Stimulated activated CD4-positive, alpha-beta T cell treated with anti-CD3 and anti-CD28 coated beads, Interleukin-1b, Interleukin-23, amount 100 ng/mL, for 24 hours (primary cell): Measurements from ENCODE around the gene OPCML.

Experiments used
- DNase-seq, 4 experiments: peaks; one replicate each; pipeline ENCODE4 v3.0.0-alpha.2; 2020; ENCODE audit warnings: low read depth in 4 of 4, low spot score in 1 of 4

Gene OPCML

DNA sequence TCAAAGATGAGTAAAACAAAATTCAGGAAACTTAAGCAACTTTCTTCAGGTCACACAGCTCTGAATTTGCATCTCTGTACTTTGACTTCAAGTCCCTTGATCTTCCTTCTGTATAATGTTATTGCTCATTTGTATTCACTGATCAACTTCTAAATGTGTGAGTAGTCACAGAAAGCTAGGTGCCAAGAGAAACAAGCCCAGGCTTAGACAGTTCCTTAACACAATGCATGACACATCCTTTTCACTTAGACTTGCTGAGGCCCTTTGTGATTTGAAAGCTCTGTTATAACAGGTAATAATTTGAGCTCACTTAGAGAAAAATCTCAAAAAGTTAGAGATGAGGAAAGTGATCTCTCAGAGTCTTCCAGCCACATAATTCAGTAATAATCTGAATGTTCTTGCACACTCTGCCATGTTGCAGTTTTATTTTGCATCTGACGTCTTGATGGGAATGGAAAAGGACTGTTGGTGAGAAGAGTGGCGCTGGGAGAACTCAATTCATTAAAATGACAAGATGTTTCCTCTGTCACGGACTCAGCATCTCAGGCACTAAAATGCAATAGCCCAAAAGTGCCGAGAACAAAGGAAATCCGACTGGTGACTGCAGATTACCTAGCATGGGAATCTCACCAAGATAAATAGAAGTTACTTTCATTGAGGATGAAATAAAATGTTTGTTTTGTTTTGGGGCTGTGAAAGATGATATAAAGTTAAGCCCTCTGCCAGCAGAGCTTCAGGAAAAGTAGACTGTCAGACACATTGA lies 665.3 kb downstream of the OPCML start:
- DNase-seq, result no peak

- DNase-seq, result no peak
These were observed 666.7 kb downstream of the OPCML start for GRCh38 chr11:132865623-132866022.

DNA sequence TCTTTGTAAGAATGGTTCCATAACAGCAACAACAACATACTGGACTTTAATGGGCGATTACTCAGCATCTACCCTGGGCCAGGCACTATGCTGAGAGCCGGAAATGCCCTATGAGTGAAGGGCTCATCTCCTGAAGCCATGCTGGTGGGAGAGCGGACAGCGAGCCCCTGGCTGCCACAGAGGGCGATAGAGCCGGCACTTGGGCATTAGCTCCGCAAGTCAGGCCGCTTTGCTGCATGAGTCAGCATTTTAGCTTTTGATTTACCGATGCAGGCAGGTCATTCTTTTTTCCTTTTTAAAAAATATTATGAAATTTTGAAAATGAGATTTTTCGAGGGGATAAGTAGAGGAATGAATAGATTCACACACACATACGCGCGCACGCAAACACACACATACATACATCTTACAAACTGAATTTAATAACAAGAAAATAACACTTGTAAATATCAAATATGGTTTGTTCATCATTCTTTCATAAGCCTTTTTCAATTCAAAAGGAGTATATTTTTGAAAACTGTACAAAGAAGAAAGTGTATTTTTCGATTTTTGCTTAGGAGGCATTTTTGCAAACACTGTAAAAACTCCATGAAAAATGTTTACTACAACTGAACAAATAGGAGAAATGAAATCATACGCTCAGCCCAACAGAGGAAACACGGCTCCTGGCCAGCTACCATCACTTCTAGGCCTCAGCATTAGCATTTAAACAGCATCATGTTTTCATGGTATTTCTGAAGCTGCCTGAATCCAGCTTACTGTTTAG lies 667.3 kb downstream of the OPCML start:
- no peak for DNase-seq

- no peak for DNase-seq
These were observed 669.4 kb downstream of the OPCML start for GRCh38 chr11:132862933-132863332.

GRCh38 chr11:132862137-132862536 lies 670.2 kb downstream of the OPCML start:
- no peak for DNase-seq

DNA sequence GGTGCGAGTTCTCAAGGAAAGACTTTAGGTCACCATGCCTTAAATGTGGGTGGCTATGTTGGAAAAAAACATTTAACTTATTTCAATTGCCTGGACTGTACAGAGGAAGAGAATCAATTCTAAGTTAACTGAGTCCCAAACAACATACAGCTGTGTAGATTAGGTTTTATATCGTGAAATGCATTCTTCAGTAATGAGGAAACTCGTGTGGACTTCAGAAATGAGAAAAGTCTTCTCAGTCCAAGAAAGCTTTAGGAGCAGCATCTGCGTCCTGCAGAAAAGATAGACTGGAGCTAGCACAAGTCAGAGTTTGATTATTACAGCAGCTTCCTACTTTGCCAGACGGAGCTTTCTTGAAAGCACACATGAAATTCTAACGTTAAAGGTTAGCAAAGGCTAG lies 673.0 kb downstream of the OPCML start:
- no peak for DNase-seq

DNA sequence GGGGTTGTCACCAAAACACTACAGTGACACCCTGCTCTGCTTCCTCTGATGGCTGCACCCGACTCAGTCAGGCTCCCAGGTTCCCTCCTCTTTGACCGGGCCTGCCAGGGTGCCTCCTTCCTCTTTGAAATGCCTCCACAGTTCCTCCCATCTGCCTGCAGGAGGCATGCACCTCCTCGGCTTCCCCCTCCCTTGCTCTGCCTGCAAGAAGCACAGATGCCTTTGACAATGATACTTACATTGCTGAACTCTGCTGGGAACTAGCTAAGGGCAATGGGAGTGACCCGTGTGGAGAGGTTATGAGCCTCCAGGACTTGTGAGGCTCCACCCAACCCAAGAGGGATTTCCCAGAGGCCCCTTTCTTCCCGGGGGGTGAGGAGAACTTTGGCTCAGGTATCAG lies 674.1 kb downstream of the OPCML start:
- DNase-seq, result no peak

- DNase-seq, result no peak
These were observed 676.3 kb downstream of the OPCML start for GRCh38 chr11:132856032-132856431.

DNA sequence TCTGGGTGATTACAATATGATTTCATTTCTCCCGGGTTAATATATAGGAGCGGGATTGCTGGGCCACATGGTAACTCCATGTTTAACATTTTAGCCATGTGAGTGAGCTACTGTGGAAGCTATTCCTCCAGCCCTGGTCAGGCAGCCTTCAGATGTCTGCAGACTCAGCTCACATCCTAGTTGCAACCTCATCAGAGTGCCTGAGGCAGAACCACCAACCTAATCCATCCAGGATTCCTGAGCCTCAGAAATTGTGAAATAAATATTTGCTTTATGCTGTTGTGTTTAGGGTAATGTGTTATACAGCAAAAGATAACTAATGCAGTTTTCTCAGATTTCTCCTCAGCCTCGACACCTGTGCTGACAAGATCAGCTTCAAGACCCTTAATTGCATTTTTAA lies 676.8 kb downstream of the OPCML start:
- DNase-seq, result no peak

DNA sequence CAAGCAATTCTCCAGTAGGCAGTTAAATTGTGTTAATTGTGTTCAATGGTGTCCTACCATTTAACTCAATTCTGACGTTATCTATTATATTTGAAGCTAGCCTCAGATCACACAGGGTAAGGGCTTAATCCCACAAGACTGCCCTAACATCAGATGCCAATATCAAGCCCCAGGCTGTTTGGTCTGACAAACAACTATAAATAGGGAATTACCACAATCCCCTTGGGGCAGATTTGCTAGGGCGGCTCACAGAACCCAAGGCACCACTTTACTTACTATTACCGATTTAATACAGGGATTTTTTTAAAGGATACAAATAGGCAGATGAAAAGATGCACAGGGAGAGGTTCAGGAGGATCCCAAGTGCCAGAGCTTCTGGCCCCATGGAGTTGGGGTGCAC lies 678.4 kb downstream of the OPCML start:
- no peak for DNase-seq

GRCh38 chr11:132852361-132852760 lies 679.9 kb downstream of the OPCML start:
- no peak for DNase-seq

GRCh38 chr11:132851247-132851646 lies 681.1 kb downstream of the OPCML start:
- no peak for DNase-seq

- DNase-seq, result no peak
These were observed 682.0 kb downstream of the OPCML start for GRCh38 chr11:132850266-132850665.

- no peak for DNase-seq
These were observed 684.0 kb downstream of the OPCML start for GRCh38 chr11:132848336-132848735.

DNA sequence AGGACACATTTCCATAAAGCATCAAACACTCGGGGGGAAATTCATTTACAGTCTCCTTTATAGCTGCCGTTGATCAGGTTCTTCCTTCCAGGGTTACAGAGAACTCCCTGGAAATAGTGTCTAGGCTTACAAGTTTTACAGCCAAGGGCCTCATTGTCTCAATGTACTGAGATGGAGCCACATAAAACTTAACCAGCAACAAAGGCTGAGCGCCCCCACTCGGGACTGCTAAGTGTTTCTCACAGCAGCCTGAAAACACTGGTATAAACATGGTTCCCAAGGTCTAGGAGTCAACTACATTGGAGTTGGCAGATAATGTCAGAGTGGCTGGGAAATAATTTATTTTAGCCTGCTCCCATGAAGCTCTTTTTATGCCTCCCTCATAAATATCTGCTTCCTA lies 686.2 kb downstream of the OPCML start:
- no peak for DNase-seq

GRCh38 chr11:132844956-132845696 lies 687.2 kb downstream of the OPCML start:
- no peak for DNase-seq

DNA sequence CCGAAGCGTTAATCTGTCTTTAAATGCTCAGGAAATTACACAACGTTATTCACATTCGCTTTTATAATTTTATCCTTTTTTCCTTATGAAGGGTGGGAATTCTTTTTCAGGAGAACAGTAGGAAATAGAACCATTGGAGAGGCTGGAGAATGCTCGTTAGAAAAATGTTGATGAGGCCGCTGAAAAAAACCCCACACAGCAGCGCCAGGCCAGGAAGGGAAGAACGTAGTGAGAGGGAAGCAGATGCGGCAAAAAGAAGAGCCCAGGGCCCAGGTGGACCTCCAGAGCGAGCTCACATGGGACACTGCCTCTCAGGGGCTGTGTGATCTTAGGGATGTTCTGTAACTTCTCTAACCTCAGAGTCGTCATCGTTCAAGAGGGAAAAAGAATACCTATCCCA lies 691.6 kb downstream of the OPCML start:
- DNase-seq, result no peak

DNA sequence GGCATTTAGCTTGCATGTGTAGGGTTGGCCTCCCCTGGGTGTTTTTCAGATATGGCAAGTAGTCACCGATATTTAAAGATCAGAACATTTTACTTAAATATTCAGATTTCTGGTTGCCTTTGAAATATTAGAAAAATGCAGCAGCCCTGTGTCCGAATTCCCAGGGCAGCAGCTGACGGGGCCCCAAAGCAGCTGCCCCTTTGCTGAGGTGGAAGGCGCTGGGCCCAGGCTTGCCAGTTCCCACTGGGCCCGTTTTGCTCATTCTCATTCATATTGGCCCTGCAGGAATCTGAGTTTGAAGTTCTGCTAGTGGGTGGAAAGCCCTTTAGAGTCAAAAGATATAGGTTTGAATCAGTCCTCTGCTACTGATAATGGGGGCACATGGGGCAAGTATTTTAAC lies 692.1 kb downstream of the OPCML start:
- no peak for DNase-seq

GRCh38 chr11:132839236-132839945 lies 692.9 kb downstream of the OPCML start:
- no peak for DNase-seq

GRCh38 chr11:132838627-132839026 lies 693.7 kb downstream of the OPCML start:
- no peak for DNase-seq

- DNase-seq, result no peak
These were observed 701.0 kb downstream of the OPCML start for GRCh38 chr11:132831272-132831671.
